Measurements from ENCODE around the gene CEBPG. TPM values are rescaled to one million over a fixed set of nuclear protein-coding genes. Genes with fewer than 3 reads are reported as not detected.

CEBPG gene
- total RNA-seq, 1 donor from 2014 or later = 59.3 TPM

DNA sequence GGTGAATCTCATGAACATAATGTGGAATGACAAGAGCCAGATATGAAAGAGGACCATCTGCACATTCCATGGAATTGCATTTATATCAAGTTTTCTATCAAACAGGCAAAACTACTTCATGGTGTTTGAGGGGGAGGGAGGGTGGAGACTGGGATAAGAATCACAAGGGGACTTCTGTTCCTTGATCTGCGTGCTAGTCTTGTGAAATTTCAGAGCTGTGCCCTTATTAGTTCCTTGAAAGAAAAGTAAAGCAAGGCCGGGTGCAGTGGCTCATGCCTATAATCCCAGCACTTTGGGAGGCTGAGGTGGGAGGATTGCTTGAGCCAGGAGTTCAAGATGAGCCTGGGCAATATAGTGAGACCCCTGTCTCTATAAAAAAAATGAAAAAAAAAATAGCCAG lies 30.2 kb upstream of the CEBPG start:
- peaks cover 18% of the 10 kb centered on the region for H3K27me3 Mint-ChIP-seq (ENCODE audit: insufficient read depth, low read depth)
- H3K27me3 ChIP-seq = peaks cover 30% of the 10 kb centered on the region
- H2AFZ ChIP-seq (replicated peaks) = no peak overlapping the region
- H3K4me3 Mint-ChIP-seq = no peak overlapping the region
- peaks cover 10% of the 10 kb centered on the region for H3K4me1 ChIP-seq
- DNase-seq (ENCODE audit: low spot score) = no peak
- H3K27ac Mint-ChIP-seq = no peak overlapping the region
- no peak overlapping the region for H3K27ac ChIP-seq
- H4K20me1 ChIP-seq (ENCODE audit: low read depth) = no peaks in the 10 kb centered on the region
- TF ChIP-seq EZH2 (IDR thresholded peaks at IDR 0.05) = no peak
- TF ChIP-seq, protein P1, sequence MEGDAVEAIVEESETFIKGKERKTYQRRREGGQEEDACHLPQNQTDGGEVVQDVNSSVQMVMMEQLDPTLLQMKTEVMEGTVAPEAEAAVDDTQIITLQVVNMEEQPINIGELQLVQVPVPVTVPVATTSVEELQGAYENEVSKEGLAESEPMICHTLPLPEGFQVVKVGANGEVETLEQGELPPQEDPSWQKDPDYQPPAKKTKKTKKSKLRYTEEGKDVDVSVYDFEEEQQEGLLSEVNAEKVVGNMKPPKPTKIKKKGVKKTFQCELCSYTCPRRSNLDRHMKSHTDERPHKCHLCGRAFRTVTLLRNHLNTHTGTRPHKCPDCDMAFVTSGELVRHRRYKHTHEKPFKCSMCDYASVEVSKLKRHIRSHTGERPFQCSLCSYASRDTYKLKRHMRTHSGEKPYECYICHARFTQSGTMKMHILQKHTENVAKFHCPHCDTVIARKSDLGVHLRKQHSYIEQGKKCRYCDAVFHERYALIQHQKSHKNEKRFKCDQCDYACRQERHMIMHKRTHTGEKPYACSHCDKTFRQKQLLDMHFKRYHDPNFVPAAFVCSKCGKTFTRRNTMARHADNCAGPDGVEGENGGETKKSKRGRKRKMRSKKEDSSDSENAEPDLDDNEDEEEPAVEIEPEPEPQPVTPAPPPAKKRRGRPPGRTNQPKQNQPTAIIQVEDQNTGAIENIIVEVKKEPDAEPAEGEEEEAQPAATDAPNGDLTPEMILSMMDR (IDR thresholded peaks at IDR 0.05) = no peak
- TF ChIP-seq EZH2phosphoT487 (IDR thresholded peaks at IDR 0.05) = no peak
- H3K4me1 Mint-ChIP-seq = peaks cover 11% of the 10 kb centered on the region
- H3K4me2 ChIP-seq = no peak overlapping the region
- no peaks in the 10 kb centered on the region for H3K36me3 ChIP-seq
- H3K9ac ChIP-seq = no peak overlapping the region
- no peaks in the 10 kb centered on the region for H3K9me3 Mint-ChIP-seq
- no peaks in the 10 kb centered on the region for H3K36me3 Mint-ChIP-seq
- peaks cover 4% of the 10 kb centered on the region for H3F3A ChIP-seq (ENCODE audit: low read depth)
- H3K79me2 ChIP-seq (ENCODE audit: low read depth) = no peaks in the 10 kb centered on the region
- H3K4me3 ChIP-seq = no peak overlapping the region
- H3K9me3 ChIP-seq (ENCODE audit: low read depth) = no peaks in the 10 kb centered on the region

DNA sequence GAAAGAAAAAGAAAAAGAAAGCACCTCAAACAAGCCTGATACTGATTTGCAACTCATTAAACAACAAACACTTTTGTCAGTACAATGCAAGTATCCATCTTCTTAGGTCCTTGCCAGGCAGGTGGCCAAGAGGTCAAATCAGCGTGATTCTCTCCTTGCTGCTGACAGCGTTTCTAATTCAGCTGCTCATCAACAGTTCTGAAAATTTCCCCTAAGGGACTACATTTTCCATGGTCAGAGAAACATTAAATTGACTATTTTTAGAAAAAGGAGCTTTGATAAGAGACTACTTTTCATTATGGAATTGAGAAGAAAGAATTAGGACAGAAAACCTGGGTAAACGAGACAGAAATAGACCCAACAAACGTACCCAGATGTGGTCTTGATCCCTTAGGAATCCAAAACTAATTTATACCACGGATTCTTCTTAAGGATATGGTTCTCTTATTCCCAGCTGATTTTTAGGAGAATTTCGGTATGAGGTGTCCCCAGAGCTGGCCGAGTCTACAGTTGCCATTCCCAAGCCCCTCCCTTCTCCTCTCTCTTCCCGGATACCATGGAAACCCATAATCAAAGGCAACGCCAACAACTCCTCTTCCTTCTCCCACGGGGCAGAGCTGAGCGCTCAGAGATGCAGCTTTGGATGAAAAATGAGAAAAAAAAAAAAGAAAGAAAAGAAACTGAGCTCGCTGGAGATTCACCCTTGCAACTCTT lies 29.5 kb upstream of the CEBPG start:
- Mint-ChIP-seq H3K4me1 (peaks cover 11% of the 10 kb centered on the region), H3K27ac (no peak overlapping the region), H3K36me3 (no peaks in the 10 kb centered on the region), H3K9me3 (no peaks in the 10 kb centered on the region), H3K4me3 (peak overlapping the region; percentile 12), H3K27me3 (ENCODE audit: insufficient read depth, low read depth) (peaks cover 20% of the 10 kb centered on the region)
- peaks cover 30% of the 10 kb centered on the region for H3K27me3 ChIP-seq
- no peaks in the 10 kb centered on the region for H3K36me3 ChIP-seq
- H3K27ac ChIP-seq = no peak overlapping the region
- H3K9me3 ChIP-seq (ENCODE audit: low read depth) = no peaks in the 10 kb centered on the region
- H2AFZ ChIP-seq (replicated peaks) = peak overlapping the region; percentile 18
- no peak for TF ChIP-seq EZH2 (IDR thresholded peaks at IDR 0.05)
- TF ChIP-seq, protein P1 (IDR thresholded peaks at IDR 0.05) = no peak
- peak overlapping the region; percentile 17 for H3K4me2 ChIP-seq
- H3K4me1 ChIP-seq = peaks cover 10% of the 10 kb centered on the region
- H3F3A ChIP-seq (ENCODE audit: low read depth) = peaks cover 4% of the 10 kb centered on the region
- peak; percentile 48 for DNase-seq (ENCODE audit: low spot score)
- H3K79me2 ChIP-seq (ENCODE audit: low read depth) = no peaks in the 10 kb centered on the region
- H3K9ac ChIP-seq = no peak overlapping the region
- H4K20me1 ChIP-seq (ENCODE audit: low read depth) = no peaks in the 10 kb centered on the region
- no peak overlapping the region for H3K4me3 ChIP-seq

DNA sequence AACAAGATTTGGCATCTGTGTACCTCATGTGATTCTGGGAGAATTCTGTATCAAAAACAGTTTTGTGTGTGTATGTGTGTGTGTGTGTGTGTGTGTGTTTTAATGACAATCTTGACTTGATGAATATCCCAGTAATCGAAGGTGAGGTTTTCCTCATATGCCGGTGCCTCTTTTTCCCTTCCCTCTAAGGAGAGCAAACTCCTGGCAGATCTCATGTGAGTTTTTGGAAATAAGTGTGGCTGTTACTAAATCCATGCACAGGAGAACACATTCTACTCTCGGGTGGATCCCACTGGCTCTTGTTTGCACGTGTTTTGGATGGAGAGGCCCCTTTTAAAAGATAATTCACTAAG lies 29.0 kb upstream of the CEBPG start:
- Histone ChIP-seq H3K9ac (no peak overlapping the region), H3K27me3 (peaks cover 30% of the 10 kb centered on the region), H3K79me2 (ENCODE audit: low read depth) (no peaks in the 10 kb centered on the region), H3K36me3 (no peaks in the 10 kb centered on the region), H3K4me3 (no peak overlapping the region), H3K4me2 (peak overlapping the region; percentile 17), H2AFZ (replicated peaks) (peak overlapping the region; percentile 18), H3K27ac (no peak overlapping the region), H3F3A (ENCODE audit: low read depth) (peaks cover 4% of the 10 kb centered on the region), H3K4me1 (peaks cover 10% of the 10 kb centered on the region), H4K20me1 (ENCODE audit: low read depth) (no peaks in the 10 kb centered on the region), H3K9me3 (ENCODE audit: low read depth) (no peaks in the 10 kb centered on the region)
- no peak for DNase-seq (ENCODE audit: low spot score)
- Mint-ChIP-seq H3K27me3 (ENCODE audit: insufficient read depth, low read depth) (peaks cover 20% of the 10 kb centered on the region), H3K27ac (no peak overlapping the region), H3K9me3 (no peaks in the 10 kb centered on the region), H3K4me3 (peak overlapping the region; percentile 12), H3K36me3 (no peaks in the 10 kb centered on the region), H3K4me1 (peaks cover 11% of the 10 kb centered on the region)
- TF ChIP-seq, protein P1 (IDR thresholded peaks at IDR 0.05) = no peak
- no peak for TF ChIP-seq EZH2 (IDR thresholded peaks at IDR 0.05)
- no peak for TF ChIP-seq EZH2phosphoT487 (IDR thresholded peaks at IDR 0.05)
